Measurements from ENCODE around the gene SBF2.

Gene SBF2

GRCh38 chr11:10211470-10211869, 82.5 kb downstream of the SBF2 start:
- Histone ChIP-seq H3K4me1 (ENCODE audit: control insufficient read depth, insufficient read depth, low read length) (no peaks in the 10 kb centered on the region), H3K9ac (ENCODE audit: low read length) (no peak overlapping the region), H3K36me3 (ENCODE audit: control insufficient read depth, insufficient read depth, low read length) (no peaks in the 10 kb centered on the region), H3K27me3 (ENCODE audit: control insufficient read depth, insufficient read depth, low read length) (no peaks in the 10 kb centered on the region), H3K4me3 (ENCODE audit: low read length) (no peak overlapping the region), H3K27ac (ENCODE audit: low read depth, low read length) (no peak overlapping the region)

GRCh38 chr11:10209326-10209725, 84.7 kb downstream of the SBF2 start:
- H3K4me3 ChIP-seq (ENCODE audit: low read length), result no peak overlapping the region

DNA sequence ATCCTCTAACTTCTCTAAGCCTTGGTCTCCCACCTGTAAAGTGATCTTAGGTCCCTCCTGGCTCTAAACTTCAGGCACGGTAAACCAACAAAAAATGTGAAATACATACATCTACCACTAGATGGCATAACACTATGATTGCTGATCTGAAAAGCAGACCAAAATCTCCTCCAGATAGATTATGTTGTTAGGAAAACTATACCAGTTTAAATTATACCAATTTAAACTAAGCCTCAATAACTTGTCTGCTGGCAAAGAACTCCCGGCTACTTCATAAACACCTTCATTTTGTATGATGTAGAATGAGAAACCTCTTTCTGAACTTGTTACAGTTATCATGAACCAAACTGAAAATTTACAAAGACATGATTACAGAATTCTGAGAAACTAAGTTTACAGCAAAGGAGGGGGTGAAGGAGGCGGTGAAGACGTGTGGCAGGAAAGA, 85.9 kb downstream of the SBF2 start:
- Histone ChIP-seq H3K27me3 (ENCODE audit: control insufficient read depth, insufficient read depth, low read length) (no peaks in the 10 kb centered on the region), H3K4me1 (ENCODE audit: control insufficient read depth, insufficient read depth, low read length) (no peaks in the 10 kb centered on the region), H3K4me3 (ENCODE audit: low read length) (no peak overlapping the region), H3K36me3 (ENCODE audit: control insufficient read depth, insufficient read depth, low read length) (no peaks in the 10 kb centered on the region), H3K9ac (ENCODE audit: low read length) (no peak overlapping the region), H3K27ac (ENCODE audit: low read depth, low read length) (no peak overlapping the region)

More at GRCh38 chr11:10209326-10209725, 84.7 kb downstream of the SBF2 start:
- Histone ChIP-seq H3K9ac (ENCODE audit: low read length) (no peak overlapping the region), H3K4me1 (ENCODE audit: control insufficient read depth, insufficient read depth, low read length) (no peaks in the 10 kb centered on the region), H3K27me3 (ENCODE audit: control insufficient read depth, insufficient read depth, low read length) (no peaks in the 10 kb centered on the region), H3K27ac (ENCODE audit: low read depth, low read length) (no peak overlapping the region), H3K36me3 (ENCODE audit: control insufficient read depth, insufficient read depth, low read length) (no peaks in the 10 kb centered on the region)

- H3K27me3 ChIP-seq (ENCODE audit: control insufficient read depth, insufficient read depth, low read length), result no peaks in the 10 kb centered on the region
- no peak overlapping the region for H3K9ac ChIP-seq (ENCODE audit: low read length)
- H3K27ac ChIP-seq (ENCODE audit: low read depth, low read length), result no peak overlapping the region
- no peak overlapping the region for H3K4me3 ChIP-seq (ENCODE audit: low read length)
- no peaks in the 10 kb centered on the region for H3K36me3 ChIP-seq (ENCODE audit: control insufficient read depth, insufficient read depth, low read length)
- H3K4me1 ChIP-seq (ENCODE audit: control insufficient read depth, insufficient read depth, low read length), result no peaks in the 10 kb centered on the region
These were observed 88.1 kb downstream of the SBF2 start for GRCh38 chr11:10205928-10206327.

DNA sequence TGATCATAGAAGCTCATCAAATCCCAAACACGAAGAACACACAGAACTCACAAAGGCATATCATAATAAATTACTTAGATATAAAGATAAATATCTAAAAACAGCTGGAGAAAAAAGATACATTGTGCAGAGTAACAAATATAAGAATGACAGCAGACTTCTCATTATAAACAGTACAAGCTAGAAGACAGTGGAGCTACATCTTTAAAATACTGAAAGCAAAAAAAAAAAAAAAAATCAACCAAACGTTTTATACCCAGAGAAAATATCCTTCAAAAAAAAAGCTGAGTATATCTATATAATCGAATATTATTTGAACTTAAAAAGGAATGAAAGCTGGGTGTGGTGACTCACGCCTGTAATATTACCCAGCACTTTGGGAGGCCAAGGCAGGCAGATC, 90.0 kb downstream of the SBF2 start:
- H3K27ac ChIP-seq (ENCODE audit: low read depth, low read length), result no peak overlapping the region
- H3K27me3 ChIP-seq (ENCODE audit: control insufficient read depth, insufficient read depth, low read length), result no peaks in the 10 kb centered on the region
- H3K36me3 ChIP-seq (ENCODE audit: control insufficient read depth, insufficient read depth, low read length), result no peaks in the 10 kb centered on the region
- no peak overlapping the region for H3K9ac ChIP-seq (ENCODE audit: low read length)
- H3K4me3 ChIP-seq (ENCODE audit: low read length), result no peak overlapping the region
- H3K4me1 ChIP-seq (ENCODE audit: control insufficient read depth, insufficient read depth, low read length), result no peaks in the 10 kb centered on the region

GRCh38 chr11:10201343-10201742, 92.7 kb downstream of the SBF2 start:
- no peak overlapping the region for H3K4me3 ChIP-seq (ENCODE audit: low read length)
- no peaks in the 10 kb centered on the region for H3K27me3 ChIP-seq (ENCODE audit: control insufficient read depth, insufficient read depth, low read length)
- no peak overlapping the region for H3K9ac ChIP-seq (ENCODE audit: low read length)
- no peaks in the 10 kb centered on the region for H3K4me1 ChIP-seq (ENCODE audit: control insufficient read depth, insufficient read depth, low read length)
- H3K36me3 ChIP-seq (ENCODE audit: control insufficient read depth, insufficient read depth, low read length), result no peaks in the 10 kb centered on the region
- H3K27ac ChIP-seq (ENCODE audit: low read depth, low read length), result no peak overlapping the region

DNA sequence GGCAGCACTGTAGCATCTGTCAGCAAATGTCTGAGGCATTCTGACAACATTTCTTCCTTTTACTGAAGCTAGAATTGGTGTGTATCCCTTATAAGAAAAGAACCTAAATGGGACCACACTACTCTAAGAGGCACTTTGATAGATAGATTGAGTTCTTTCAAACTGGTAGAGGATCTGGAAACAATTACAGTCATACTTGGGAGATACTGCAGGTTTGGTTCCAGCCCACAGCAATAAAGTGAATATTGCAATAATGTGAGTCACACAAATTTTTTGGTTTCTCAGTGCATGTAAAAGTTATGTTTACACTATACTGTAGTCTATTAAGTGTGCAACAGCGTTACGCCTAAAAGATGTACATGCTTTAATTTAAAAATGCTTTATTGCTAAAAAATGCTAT, 96.9 kb downstream of the SBF2 start:
- H3K27ac ChIP-seq (ENCODE audit: low read depth, low read length), result no peak overlapping the region

DNA sequence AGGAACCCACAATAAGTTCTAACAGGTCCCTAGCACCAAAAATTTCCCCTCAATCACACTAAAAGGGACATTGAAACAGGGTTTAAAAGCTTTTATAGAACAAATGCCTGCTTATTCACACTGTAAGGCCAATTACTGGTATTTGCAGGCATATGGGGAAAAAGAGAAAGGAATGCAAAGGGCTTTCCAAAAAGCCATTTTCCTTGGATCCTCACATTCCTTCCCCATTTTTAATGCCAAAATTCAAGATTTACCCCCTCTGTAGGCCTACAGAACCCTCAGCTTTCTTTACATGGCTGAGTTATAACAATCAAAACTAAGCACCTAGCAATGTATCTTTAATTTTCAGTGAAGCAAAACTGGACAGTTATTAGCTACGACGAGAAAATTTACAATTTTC, 102.0 kb downstream of the SBF2 start:
- Histone ChIP-seq H3K27ac (ENCODE audit: low read depth, low read length) (no peak overlapping the region), H3K4me3 (ENCODE audit: low read length) (no peak overlapping the region), H3K4me1 (ENCODE audit: control insufficient read depth, insufficient read depth, low read length) (no peaks in the 10 kb centered on the region)

More for the DNA sequence above, 96.9 kb downstream of the SBF2 start:
- Histone ChIP-seq H3K4me3 (ENCODE audit: low read length) (no peak overlapping the region), H3K4me1 (ENCODE audit: control insufficient read depth, insufficient read depth, low read length) (no peaks in the 10 kb centered on the region), H3K36me3 (ENCODE audit: control insufficient read depth, insufficient read depth, low read length) (no peaks in the 10 kb centered on the region), H3K9ac (ENCODE audit: low read length) (no peak overlapping the region), H3K27me3 (ENCODE audit: control insufficient read depth, insufficient read depth, low read length) (no peaks in the 10 kb centered on the region)

GRCh38 chr11:10181811-10182210, 112.2 kb downstream of the SBF2 start:
- H3K27me3 ChIP-seq (ENCODE audit: control insufficient read depth, insufficient read depth, low read length), result no peaks in the 10 kb centered on the region
- no peak overlapping the region for H3K9ac ChIP-seq (ENCODE audit: low read length)
- no peaks in the 10 kb centered on the region for H3K4me1 ChIP-seq (ENCODE audit: control insufficient read depth, insufficient read depth, low read length)
- no peak overlapping the region for H3K27ac ChIP-seq (ENCODE audit: low read depth, low read length)
- H3K36me3 ChIP-seq (ENCODE audit: control insufficient read depth, insufficient read depth, low read length), result no peaks in the 10 kb centered on the region
- H3K4me3 ChIP-seq (ENCODE audit: low read length), result no peak overlapping the region

More for the DNA sequence above, 102.0 kb downstream of the SBF2 start:
- Histone ChIP-seq H3K27me3 (ENCODE audit: control insufficient read depth, insufficient read depth, low read length) (no peaks in the 10 kb centered on the region), H3K9ac (ENCODE audit: low read length) (no peak overlapping the region), H3K36me3 (ENCODE audit: control insufficient read depth, insufficient read depth, low read length) (no peaks in the 10 kb centered on the region)

DNA sequence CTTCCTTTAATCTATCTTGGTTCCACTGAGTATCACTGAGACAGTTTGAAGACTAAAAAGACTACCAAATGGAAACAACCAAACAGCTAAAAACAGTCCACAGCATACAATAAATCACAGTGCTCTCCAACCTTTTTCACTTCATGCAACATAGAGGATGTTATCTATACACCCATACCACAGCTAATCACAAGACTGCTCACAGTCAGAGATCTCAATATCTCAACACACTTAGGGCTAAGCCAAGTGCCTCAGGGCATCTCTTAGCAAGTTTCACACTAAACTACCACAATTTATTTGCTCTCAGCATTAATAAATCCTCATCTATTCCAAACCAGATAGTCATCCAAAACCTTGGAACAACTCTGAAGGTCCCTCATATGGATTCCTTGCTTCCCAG, 129.4 kb downstream of the SBF2 start:
- H3K9ac ChIP-seq (ENCODE audit: low read length), result no peak overlapping the region
- no peaks in the 10 kb centered on the region for H3K27me3 ChIP-seq (ENCODE audit: control insufficient read depth, insufficient read depth, low read length)
- H3K4me1 ChIP-seq (ENCODE audit: control insufficient read depth, insufficient read depth, low read length), result peaks cover 3% of the 10 kb centered on the region
- no peak overlapping the region for H3K4me3 ChIP-seq (ENCODE audit: low read length)
- no peaks in the 10 kb centered on the region for H3K36me3 ChIP-seq (ENCODE audit: control insufficient read depth, insufficient read depth, low read length)
- H3K27ac ChIP-seq (ENCODE audit: low read depth, low read length), result no peak overlapping the region

DNA sequence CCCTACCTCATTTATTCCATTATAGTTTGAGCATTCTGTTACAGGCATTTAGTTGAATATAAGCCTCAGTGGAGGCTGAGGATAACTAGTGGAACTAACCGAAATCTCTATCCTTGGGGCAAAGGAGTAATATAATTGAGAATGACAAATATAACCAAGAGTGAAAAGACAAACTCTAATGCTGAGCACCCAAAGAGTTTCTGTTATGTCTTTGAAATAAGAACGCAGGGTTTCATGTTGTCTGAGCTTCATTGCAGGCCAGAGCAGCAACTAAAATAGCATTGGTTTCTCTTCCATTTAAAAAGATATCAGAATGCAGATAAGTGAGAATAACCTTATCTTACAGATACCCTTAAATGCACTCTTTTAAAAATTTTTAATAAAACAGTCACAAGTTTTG, 131.8 kb downstream of the SBF2 start:
- Histone ChIP-seq H3K27me3 (ENCODE audit: control insufficient read depth, insufficient read depth, low read length) (no peaks in the 10 kb centered on the region), H3K27ac (ENCODE audit: low read depth, low read length) (no peak overlapping the region), H3K9ac (ENCODE audit: low read length) (no peak overlapping the region), H3K4me1 (ENCODE audit: control insufficient read depth, insufficient read depth, low read length) (peaks cover 3% of the 10 kb centered on the region), H3K4me3 (ENCODE audit: low read length) (no peak overlapping the region), H3K36me3 (ENCODE audit: control insufficient read depth, insufficient read depth, low read length) (no peaks in the 10 kb centered on the region)

GRCh38 chr11:10160350-10160749, 133.7 kb downstream of the SBF2 start:
- Histone ChIP-seq H3K27me3 (ENCODE audit: control insufficient read depth, insufficient read depth, low read length) (no peaks in the 10 kb centered on the region), H3K27ac (ENCODE audit: low read depth, low read length) (no peak overlapping the region), H3K4me3 (ENCODE audit: low read length) (no peak overlapping the region), H3K36me3 (ENCODE audit: control insufficient read depth, insufficient read depth, low read length) (peaks cover 3% of the 10 kb centered on the region), H3K4me1 (ENCODE audit: control insufficient read depth, insufficient read depth, low read length) (peaks cover 3% of the 10 kb centered on the region), H3K9ac (ENCODE audit: low read length) (no peak overlapping the region)

DNA sequence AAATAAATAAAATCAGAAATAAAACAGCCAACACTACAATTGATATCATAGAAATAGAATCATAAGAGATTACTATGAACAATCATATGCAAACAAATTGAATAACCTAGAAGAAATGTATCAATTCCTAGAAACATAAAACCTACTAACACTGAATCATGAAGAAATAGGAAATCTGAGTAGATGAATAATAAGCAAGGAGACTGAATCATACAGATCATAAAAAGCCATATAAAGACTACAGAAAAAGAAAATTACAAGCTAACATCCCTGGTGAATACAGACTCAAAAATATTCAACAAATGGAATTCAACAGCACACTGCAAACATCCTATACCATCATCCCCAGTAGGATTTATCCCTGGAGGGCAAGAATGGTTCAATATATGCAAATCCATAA, 135.6 kb downstream of the SBF2 start:
- H3K36me3 ChIP-seq (ENCODE audit: control insufficient read depth, insufficient read depth, low read length), result peaks cover 3% of the 10 kb centered on the region
- H3K27me3 ChIP-seq (ENCODE audit: control insufficient read depth, insufficient read depth, low read length), result no peaks in the 10 kb centered on the region

More for the DNA sequence above, 135.6 kb downstream of the SBF2 start:
- Histone ChIP-seq H3K9ac (ENCODE audit: low read length) (no peak overlapping the region), H3K4me1 (ENCODE audit: control insufficient read depth, insufficient read depth, low read length) (peaks cover 3% of the 10 kb centered on the region), H3K4me3 (ENCODE audit: low read length) (no peak overlapping the region), H3K27ac (ENCODE audit: low read depth, low read length) (no peak overlapping the region)

Data from rectal smooth muscle tissue (tissue), 1 donor.